ENCODE measurements around the gene RAB24.
A peak's percentile ranks its signal among the peaks of the same experiment; 100 is the strongest.
"Not testable (repeated sequence)": the region's sequence is repeated elsewhere in the genome, so short reads cannot be mapped to it uniquely, and the experiment has no call there.

The RAB24 gene

GRCh38 chr5:177310757-177311391 lies 7.4 kb upstream of the RAB24 start:
- DNase-seq = peak; percentile 66

DNA sequence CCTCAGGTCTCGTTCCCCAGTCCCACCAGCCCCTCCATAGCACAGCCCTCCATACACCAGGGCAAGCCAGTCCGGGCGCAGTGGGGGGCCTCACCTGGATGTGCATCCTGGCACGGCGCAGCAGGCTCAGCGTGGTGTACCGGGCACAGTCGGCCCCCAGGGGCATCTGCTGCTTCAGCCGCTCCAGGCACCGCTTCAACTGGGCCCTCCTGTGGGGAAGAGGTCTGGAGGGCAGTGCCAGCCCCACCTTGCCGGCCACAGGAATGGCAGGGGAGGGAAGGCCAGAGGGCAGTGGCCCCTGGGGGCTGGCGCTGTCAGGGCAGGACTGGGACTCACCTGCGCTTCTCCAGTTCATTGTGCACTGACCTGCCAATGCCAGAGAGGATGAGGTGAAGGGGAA lies 6.8 kb upstream of the RAB24 start:
- no peak for DNase-seq

DNA sequence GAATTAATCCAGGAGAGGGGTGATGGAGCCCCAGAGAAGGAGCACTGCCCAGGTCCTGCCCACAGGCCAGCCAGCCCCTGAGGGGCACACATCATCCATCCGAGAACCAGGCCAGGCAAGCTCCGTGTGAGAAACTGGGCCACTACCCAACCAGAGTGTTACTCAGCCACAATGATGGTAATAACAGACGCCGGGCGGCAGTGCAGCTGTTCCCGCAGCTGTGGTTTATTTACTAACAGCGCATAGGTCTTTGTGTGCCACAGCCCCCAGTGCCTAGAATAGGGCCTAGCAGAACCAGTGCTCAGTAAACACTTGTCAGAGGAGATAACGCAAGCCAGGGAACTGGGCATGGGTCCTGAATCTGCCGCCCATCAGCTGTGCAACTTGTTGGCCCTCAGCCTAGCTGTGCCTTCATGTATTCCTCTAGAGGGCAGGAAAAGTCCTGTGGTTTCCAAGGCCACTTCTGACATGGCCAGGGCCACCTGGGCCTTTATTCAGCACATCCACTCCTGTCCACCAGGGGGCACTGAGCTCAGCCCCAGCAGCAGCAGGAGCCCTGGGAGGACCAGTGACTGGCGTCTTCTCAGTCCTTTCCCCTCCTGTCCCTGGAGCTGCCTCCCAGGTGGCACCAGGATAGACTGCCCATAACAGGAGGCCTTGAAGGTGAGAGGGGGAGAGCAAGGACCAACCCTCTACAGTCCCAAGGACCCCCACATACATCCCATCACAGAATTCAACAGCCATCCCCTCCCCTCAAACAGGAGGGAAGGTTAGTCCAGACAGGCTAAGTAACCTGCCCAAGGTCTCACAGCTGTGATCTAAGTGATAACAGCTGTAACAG lies 6.1 kb upstream of the RAB24 start:
- DNase-seq = peak; percentile 53

- DNase-seq = no peak
Observed at GRCh38 chr5:177308740-177309139, 5.2 kb upstream of the RAB24 start.

DNA sequence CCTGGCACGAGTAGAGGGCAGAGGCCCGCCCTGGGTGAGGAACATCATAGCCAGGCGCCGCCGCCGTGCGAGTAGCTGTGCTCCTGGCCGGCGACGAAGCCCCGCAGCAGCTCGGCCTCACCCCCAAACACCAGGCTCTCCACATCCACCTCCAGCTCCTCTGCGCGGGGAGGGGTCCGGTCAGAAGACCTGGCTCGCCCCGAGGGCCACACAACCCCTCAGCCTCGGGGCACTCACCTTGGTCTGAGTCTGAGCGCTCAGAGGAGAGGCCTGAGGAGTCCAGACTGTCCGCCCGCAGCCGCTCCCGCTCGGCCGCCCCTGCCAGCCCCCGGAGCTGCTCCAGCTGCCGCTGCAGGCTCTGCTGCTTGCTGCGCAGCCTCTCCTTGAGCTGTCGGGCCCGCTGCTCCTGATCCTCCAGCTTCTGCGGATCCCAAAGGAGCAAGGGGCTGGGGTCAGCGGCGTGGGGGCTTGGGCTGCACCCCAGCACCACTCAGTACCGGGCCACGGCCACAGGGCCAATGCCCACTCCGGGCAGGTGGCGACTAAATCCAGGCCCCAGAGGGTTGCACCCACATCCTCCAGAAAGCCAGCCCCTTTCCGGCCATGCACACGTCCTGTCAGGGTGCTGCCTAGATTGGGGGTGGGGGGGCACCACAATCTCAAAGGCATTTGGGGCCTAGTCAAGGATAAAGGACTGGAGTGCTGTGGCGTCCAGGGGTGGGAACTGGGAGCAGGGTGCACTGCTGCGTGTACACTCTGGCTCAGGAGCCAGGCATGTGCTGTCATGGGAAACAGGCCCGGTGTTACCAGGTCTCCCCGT lies 4.2 kb upstream of the RAB24 start:
- peak; percentile 29 for DNase-seq

GRCh38 chr5:177306674-177307543 lies 3.4 kb upstream of the RAB24 start:
- peak; percentile 97 for DNase-seq

DNA sequence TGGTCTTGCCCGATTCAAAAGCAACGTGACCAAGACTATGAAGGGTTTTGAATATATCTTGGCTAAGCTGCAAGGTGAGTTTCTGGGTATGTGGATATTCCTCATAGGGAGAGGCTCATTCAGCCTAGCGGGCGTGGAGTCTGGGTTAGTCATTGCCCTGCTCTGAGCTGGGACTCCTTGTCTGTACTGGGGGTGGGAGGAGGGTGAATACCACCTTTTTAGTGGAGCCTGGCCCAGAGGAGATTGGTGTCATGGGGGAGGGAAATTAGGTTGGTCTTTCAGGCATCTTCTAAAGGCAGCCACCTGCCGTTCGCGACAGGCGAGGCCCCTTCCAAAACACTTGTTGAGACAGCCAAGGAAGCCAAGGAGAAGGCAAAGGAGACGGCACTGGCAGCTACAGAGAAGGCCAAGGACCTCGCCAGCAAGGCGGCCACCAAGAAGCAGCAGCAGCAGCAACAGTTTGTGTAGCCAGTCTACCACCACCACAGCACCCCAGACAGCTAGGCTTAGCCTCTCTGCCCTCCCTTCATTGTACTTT lies 2.7 kb upstream of the RAB24 start:
- not testable (repeated sequence) for DNase-seq

- no peak for DNase-seq
Observed at GRCh38 chr5:177304392-177305119, 1.0 kb upstream of the RAB24 start.

DNA sequence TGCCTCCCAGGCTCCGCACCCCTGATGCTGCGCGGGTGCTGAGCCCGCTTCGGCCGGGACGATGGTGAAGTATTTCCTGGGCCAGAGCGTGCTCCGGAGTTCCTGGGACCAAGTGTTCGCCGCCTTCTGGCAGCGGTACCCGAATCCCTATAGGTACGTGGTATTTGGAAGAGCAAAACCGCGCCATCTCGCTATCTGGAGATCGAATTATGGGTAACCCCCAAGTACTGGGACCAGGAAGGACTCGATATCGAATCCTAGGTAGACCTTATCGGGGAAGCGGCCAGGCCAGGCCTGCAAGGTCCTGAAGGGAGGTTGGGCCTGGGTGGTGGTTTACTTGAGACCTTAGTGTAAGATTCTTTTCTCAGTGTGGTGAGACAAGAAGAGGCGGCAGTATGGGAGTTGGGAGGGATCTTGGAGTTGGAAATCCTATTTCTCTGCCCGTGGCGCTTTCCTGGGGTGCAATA lies 439 bp upstream of the RAB24 start:
- DNase-seq = no peak

GRCh38 chr5:177302354-177303110 lies 987 bp downstream of the RAB24 start:
- no peak for DNase-seq

- DNase-seq = no peak
Observed at GRCh38 chr5:177301503-177302165, 1.9 kb downstream of the RAB24 start.

DNA sequence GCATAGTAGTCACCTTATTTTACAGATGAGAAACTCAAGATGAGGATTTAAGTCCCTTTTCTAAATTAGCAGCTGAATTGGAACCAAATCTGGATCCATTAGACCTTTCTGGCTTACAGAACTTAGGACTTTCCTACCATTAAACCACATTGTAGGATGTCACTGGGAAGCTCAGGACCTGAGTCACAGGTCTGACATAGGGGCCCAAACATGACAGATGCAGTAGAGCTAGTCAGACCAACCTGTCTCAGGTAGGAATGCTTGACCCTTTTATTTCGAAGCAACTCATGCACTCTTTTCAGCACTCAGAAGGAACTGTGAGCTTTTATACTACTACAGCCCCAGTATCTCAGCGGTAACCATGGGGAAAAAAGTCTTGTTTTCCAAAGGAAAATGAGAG lies 2.6 kb downstream of the RAB24 start:
- no peak for DNase-seq

GRCh38 chr5:177300236-177300880 lies 3.2 kb downstream of the RAB24 start:
- DNase-seq = peak; percentile 97

GRCh38 chr5:177299697-177300096 lies 3.8 kb downstream of the RAB24 start:
- DNase-seq = no peak

GRCh38 chr5:177297922-177298321 lies 5.6 kb downstream of the RAB24 start:
- DNase-seq = peak; percentile 15

- no peak for DNase-seq
Observed at GRCh38 chr5:177296581-177296980, 6.9 kb downstream of the RAB24 start.

- peak; percentile 88 for DNase-seq
Observed at GRCh38 chr5:177295924-177296323, 7.6 kb downstream of the RAB24 start.

DNA sequence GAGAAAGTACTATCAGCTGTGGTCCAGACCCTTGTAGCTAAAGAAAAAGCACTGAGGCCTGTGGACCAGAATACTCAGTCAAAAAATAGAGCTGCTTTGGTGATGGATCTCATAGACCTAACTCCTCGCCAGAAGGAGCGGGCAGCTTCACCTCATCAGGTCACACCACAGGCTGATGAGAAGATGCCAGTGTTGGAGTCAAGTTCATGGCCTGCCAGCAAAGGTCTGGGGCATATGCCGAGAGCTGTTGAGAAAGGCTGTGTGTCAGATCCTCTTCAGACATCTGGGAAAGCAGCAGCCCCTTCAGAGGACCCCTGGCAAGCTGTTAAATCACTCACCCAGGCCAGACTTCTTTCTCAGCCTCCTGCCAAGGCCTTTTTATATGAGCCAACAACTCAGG lies 8.9 kb downstream of the RAB24 start:
- no peak for DNase-seq

- DNase-seq = no peak
Observed at GRCh38 chr5:177293819-177294581, 9.5 kb downstream of the RAB24 start.
